Parathyroid adenoma (tissue), 2 donors: Measurements from ENCODE around the gene PSME1.

ENCODE experiments used
- H2AFZ ChIP-seq: fragments of 300-600 bp; sonication (generic); one replicate; pipeline ENCODE4 v1.7.0; 2017; ENCODE audit warnings: antibody characterized with exemption, mild to moderate bottlenecking
- H3K27ac ChIP-seq: fragments of 300-600 bp; sonication (generic); one replicate; pipeline ENCODE4 v1.7.0; 2017
- H3K27me3 ChIP-seq: fragments of 300-600 bp; sonication (generic); one replicate; pipeline ENCODE4 v1.7.0; 2017; ENCODE audit warnings: low read length; ENCODE audit not compliant: control insufficient read depth, insufficient read depth
- H3K36me3 ChIP-seq: fragments of 300-600 bp; sonication (generic); one replicate; pipeline ENCODE4 v1.7.0; 2017; ENCODE audit warnings: low read length; ENCODE audit not compliant: control insufficient read depth, insufficient read depth
- H3K4me1 ChIP-seq: fragments of 300-600 bp; sonication (generic); one replicate; pipeline ENCODE4 v1.7.0; 2017; ENCODE audit warnings: control low read depth
- H3K4me2 ChIP-seq: fragments of 300-600 bp; sonication (generic); one replicate; pipeline ENCODE4 v1.7.0; 2017; ENCODE audit warnings: low read length
- H3K4me3 ChIP-seq: fragments of 300-600 bp; sonication (generic); one replicate; pipeline ENCODE4 v1.7.0; 2017; ENCODE audit warnings: low read depth, low read length
- H3K79me2 ChIP-seq: fragments of 300-600 bp; sonication (generic); one replicate; pipeline ENCODE4 v1.7.0; 2017; ENCODE audit warnings: control low read depth
- H3K9ac ChIP-seq: fragments of 300-600 bp; sonication (generic); one replicate; pipeline ENCODE4 v1.7.0; 2017; ENCODE audit warnings: mild to moderate bottlenecking
- H3K9me3 ChIP-seq: fragments of 300-600 bp; sonication (generic); one replicate; pipeline ENCODE4 v1.7.0; 2017; ENCODE audit warnings: low read length; ENCODE audit not compliant: control insufficient read depth
- CTCF ChIP-seq: fragments of 300-600 bp; sonication (generic); IDR thresholded peaks from one replicate; pipeline ENCODE4 v1.7.0; 2017; ENCODE audit warnings: antibody characterized with exemption, mild to moderate bottlenecking
- donor health status: primary hyperparathyroidism.

The PSME1 gene

GRCh38 chr14:24121210-24121609 is 14.8 kb upstream of the PSME1 start:
- Histone ChIP-seq H3K4me1 (peaks cover 5% of the 10 kb centered on the region), H3K79me2 (peaks cover 8% of the 10 kb centered on the region), H3K9me3 (no peaks in the 10 kb centered on the region), H2AFZ (no peak overlapping the region), H3K27me3 (no peaks in the 10 kb centered on the region), H3K4me2 (no peak overlapping the region), H3K4me3 (no peak overlapping the region), H3K36me3 (no peaks in the 10 kb centered on the region), H3K9ac (no peak overlapping the region), H3K27ac (no peak overlapping the region)
- no peak for TF ChIP-seq CTCF

- Histone ChIP-seq H3K27ac (no peak overlapping the region), H3K9ac (no peak overlapping the region), H3K36me3 (no peaks in the 10 kb centered on the region), H3K4me3 (no peak overlapping the region), H3K27me3 (no peaks in the 10 kb centered on the region), H3K4me2 (no peak overlapping the region), H3K79me2 (peaks cover 2% of the 10 kb centered on the region), H3K9me3 (no peaks in the 10 kb centered on the region), H2AFZ (no peak overlapping the region), H3K4me1 (no peaks in the 10 kb centered on the region)
- TF ChIP-seq CTCF: no peak
Measured at GRCh38 chr14:24122416-24122815, 13.6 kb upstream of the PSME1 start.

- Histone ChIP-seq H3K4me1 (no peaks in the 10 kb centered on the region), H3K27ac (no peak overlapping the region), H3K27me3 (no peaks in the 10 kb centered on the region), H2AFZ (no peak overlapping the region), H3K4me2 (no peak overlapping the region), H3K36me3 (no peaks in the 10 kb centered on the region), H3K79me2 (peaks cover 2% of the 10 kb centered on the region), H3K4me3 (no peak overlapping the region), H3K9me3 (no peaks in the 10 kb centered on the region), H3K9ac (no peak overlapping the region)
- TF ChIP-seq CTCF: no peak
Measured at GRCh38 chr14:24122898-24123297, 13.1 kb upstream of the PSME1 start.

- Histone ChIP-seq H3K27ac (no peak overlapping the region), H3K36me3 (no peaks in the 10 kb centered on the region), H3K79me2 (peaks cover under 1% of the 10 kb centered on the region), H3K4me3 (no peak overlapping the region), H2AFZ (no peak overlapping the region), H3K9me3 (no peaks in the 10 kb centered on the region), H3K9ac (no peak overlapping the region), H3K4me2 (no peak overlapping the region), H3K27me3 (no peaks in the 10 kb centered on the region), H3K4me1 (no peaks in the 10 kb centered on the region)
- TF ChIP-seq CTCF: no peak
Measured at GRCh38 chr14:24123424-24124417, 12.3 kb upstream of the PSME1 start.
